OCI-LY3 (cell line): Measurements from ENCODE around the gene MTA1.

Experiments
- EZH2phosphoT487 ChIP-seq: fragments of 200-600 bp; shearing (Covaris generic); IDR thresholded peaks from 2 replicates; pipeline ENCODE4 v1.6.1; 2018; ENCODE audit warnings: antibody characterized with exemption, mixed run types, low read depth
- TF ChIP-seq, protein P1 (sequence below): fragments of 200-600, 300-600 bp; sonication (generic); IDR thresholded peaks from 2 replicates; pipeline ENCODE4 v1.5.1; 2014; ENCODE audit warnings: antibody characterized with exemption, low read length, low read depth

DNA sequence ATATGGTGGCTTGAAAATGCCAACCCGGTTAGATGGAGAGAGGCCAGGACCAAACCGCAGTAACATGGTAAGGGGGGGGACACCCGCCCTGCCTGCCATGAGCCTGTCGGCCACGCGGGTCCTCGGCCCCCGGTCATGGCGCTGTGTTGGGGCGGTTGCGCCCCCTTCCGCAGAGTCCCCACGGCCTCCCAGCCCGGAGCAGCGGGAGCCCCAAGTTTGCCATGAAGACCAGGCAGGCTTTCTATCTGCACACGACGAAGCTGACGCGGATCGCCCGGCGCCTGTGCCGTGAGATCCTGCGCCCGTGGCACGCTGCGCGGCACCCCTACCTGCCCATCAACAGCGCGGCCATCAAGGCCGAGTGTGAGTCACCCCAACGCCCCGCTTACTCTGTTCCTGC, 44.9 kb downstream of the MTA1 start:
- no peak for TF ChIP-seq EZH2phosphoT487
- TF ChIP-seq, protein P1, sequence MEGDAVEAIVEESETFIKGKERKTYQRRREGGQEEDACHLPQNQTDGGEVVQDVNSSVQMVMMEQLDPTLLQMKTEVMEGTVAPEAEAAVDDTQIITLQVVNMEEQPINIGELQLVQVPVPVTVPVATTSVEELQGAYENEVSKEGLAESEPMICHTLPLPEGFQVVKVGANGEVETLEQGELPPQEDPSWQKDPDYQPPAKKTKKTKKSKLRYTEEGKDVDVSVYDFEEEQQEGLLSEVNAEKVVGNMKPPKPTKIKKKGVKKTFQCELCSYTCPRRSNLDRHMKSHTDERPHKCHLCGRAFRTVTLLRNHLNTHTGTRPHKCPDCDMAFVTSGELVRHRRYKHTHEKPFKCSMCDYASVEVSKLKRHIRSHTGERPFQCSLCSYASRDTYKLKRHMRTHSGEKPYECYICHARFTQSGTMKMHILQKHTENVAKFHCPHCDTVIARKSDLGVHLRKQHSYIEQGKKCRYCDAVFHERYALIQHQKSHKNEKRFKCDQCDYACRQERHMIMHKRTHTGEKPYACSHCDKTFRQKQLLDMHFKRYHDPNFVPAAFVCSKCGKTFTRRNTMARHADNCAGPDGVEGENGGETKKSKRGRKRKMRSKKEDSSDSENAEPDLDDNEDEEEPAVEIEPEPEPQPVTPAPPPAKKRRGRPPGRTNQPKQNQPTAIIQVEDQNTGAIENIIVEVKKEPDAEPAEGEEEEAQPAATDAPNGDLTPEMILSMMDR, result no peak
